ENCODE measurements around the gene VEGFA.

The VEGFA gene

DNA sequence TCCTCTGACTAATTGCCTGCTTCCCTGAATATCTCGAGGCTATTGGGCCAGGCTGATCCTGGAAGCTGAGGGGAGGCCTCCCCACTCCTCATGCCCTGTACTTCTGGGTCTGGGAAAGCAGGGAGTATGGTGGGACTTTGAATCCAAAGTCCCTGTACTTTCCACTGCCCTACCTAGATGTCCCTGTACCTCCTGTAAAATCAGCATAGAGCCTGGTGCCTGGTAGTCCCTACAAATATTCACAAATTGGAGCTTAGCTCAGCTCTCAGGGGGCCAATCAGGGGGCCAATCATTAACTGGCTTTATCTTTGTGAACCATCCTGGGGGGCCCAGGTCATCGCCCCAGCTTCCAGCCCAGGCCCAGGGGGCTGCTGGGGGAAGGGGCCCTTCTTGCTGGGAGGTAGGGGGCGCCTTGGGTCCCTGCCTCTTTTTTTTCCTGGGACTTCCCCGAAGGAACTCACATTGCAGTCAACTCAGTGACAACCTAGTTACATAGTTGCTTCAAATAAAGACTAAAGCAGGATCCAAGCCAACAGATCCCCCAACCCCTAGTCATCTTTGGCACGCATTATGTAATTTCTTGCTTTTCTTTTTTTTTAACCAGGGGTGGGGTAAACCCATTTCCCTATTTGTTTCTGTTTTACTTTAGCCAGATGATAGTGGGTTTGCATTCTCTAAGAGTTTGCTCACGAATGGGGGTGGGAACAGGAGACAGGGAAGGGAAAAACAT is 6.9 kb upstream of the VEGFA start:
- H3K27me3 ChIP-seq (ENCODE audit: insufficient read depth, low read length, poor library complexity, severe bottlenecking), result no peaks in the 10 kb centered on the region
- H2AFZ ChIP-seq (ENCODE audit: low read length), result no peak overlapping the region
- H3K79me2 ChIP-seq (ENCODE audit: insufficient read depth, low read length), result no peaks in the 10 kb centered on the region
- H3K36me3 ChIP-seq (ENCODE audit: insufficient read depth, low read length), result no peaks in the 10 kb centered on the region
- H4K20me1 ChIP-seq (ENCODE audit: insufficient read depth, low read length, poor library complexity, severe bottlenecking), result no peaks in the 10 kb centered on the region
- no peaks in the 10 kb centered on the region for H3K9me2 ChIP-seq (replicated peaks; ENCODE audit: low read depth, low read length)
- no peak overlapping the region for H3K9ac ChIP-seq (ENCODE audit: low read depth, low read length, poor library complexity, severe bottlenecking)
- H3K4me1 ChIP-seq (ENCODE audit: insufficient read depth, low read length, poor library complexity, severe bottlenecking), result no peaks in the 10 kb centered on the region
- TF ChIP-seq, protein P1, sequence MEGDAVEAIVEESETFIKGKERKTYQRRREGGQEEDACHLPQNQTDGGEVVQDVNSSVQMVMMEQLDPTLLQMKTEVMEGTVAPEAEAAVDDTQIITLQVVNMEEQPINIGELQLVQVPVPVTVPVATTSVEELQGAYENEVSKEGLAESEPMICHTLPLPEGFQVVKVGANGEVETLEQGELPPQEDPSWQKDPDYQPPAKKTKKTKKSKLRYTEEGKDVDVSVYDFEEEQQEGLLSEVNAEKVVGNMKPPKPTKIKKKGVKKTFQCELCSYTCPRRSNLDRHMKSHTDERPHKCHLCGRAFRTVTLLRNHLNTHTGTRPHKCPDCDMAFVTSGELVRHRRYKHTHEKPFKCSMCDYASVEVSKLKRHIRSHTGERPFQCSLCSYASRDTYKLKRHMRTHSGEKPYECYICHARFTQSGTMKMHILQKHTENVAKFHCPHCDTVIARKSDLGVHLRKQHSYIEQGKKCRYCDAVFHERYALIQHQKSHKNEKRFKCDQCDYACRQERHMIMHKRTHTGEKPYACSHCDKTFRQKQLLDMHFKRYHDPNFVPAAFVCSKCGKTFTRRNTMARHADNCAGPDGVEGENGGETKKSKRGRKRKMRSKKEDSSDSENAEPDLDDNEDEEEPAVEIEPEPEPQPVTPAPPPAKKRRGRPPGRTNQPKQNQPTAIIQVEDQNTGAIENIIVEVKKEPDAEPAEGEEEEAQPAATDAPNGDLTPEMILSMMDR (conservative IDR thresholded peaks at IDR 0.05; ENCODE audit: low read length), result no peak
- TF ChIP-seq EZH2phosphoT487 (IDR thresholded peaks at IDR 0.05; ENCODE audit: borderline replicate concordance), result no peak
- H3K4me3 ChIP-seq (ENCODE audit: low read length, poor library complexity, severe bottlenecking), result no peak overlapping the region
- H3K9me3 ChIP-seq (ENCODE audit: insufficient read depth, low read depth, low read length), result no peaks in the 10 kb centered on the region
- H3F3A ChIP-seq (ENCODE audit: low read depth), result no peaks in the 10 kb centered on the region
- H3K4me2 ChIP-seq (ENCODE audit: low read depth, low read length, poor library complexity, severe bottlenecking), result no peak overlapping the region

DNA sequence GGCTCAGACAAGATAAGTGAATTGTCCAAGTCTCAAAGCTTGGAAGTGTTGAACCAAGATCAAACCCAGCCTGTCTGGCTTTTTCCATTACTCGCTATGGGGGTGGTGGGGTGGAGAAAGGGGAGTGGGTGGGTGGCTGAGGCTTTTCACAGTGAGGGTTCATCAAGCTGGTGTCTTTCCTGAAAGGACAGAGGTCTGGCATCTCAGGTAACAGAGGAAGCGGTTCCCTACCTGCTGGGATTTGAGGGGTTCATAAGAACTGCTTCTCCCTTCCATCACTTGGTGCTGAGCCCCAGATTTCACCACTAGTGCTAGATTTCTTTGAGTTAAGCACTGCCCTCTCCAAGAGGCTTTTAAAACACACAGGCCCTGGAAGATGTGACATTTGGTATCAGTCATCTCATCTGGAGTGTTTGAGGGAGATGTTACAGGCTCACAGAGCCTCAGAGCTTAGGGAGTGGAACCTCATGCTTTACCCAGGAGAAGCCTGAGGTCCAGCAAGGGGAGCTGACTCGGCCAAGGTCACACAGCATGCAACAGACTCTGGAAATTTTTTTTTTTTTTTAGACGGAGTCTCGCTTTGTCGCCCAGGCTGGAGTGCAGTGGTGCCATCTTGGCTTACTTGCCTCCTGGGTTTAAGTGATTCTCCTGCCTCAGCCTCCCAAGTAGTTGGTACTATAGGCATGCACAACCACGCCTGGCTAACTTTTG is 6.0 kb upstream of the VEGFA start:
- H3K27me3 ChIP-seq (ENCODE audit: insufficient read depth, low read length, poor library complexity, severe bottlenecking), result no peaks in the 10 kb centered on the region
- H2AFZ ChIP-seq (ENCODE audit: low read length), result no peak overlapping the region
- no peaks in the 10 kb centered on the region for H4K20me1 ChIP-seq (ENCODE audit: insufficient read depth, low read length, poor library complexity, severe bottlenecking)
- TF ChIP-seq, protein P1 (conservative IDR thresholded peaks at IDR 0.05; ENCODE audit: low read length), result no peak
- no peak for TF ChIP-seq EZH2phosphoT487 (IDR thresholded peaks at IDR 0.05; ENCODE audit: borderline replicate concordance)
- no peak overlapping the region for H3K4me3 ChIP-seq (ENCODE audit: low read length, poor library complexity, severe bottlenecking)
- no peaks in the 10 kb centered on the region for H3K79me2 ChIP-seq (ENCODE audit: insufficient read depth, low read length)
- H3K9me3 ChIP-seq (ENCODE audit: insufficient read depth, low read depth, low read length), result no peaks in the 10 kb centered on the region
- H3K36me3 ChIP-seq (ENCODE audit: insufficient read depth, low read length), result no peaks in the 10 kb centered on the region
- H3K4me2 ChIP-seq (ENCODE audit: low read depth, low read length, poor library complexity, severe bottlenecking), result no peak overlapping the region
- H3F3A ChIP-seq (ENCODE audit: low read depth), result no peaks in the 10 kb centered on the region
- H3K9me2 ChIP-seq (replicated peaks; ENCODE audit: low read depth, low read length), result no peaks in the 10 kb centered on the region
- no peak overlapping the region for H3K9ac ChIP-seq (ENCODE audit: low read depth, low read length, poor library complexity, severe bottlenecking)
- no peaks in the 10 kb centered on the region for H3K4me1 ChIP-seq (ENCODE audit: insufficient read depth, low read length, poor library complexity, severe bottlenecking)

DNA sequence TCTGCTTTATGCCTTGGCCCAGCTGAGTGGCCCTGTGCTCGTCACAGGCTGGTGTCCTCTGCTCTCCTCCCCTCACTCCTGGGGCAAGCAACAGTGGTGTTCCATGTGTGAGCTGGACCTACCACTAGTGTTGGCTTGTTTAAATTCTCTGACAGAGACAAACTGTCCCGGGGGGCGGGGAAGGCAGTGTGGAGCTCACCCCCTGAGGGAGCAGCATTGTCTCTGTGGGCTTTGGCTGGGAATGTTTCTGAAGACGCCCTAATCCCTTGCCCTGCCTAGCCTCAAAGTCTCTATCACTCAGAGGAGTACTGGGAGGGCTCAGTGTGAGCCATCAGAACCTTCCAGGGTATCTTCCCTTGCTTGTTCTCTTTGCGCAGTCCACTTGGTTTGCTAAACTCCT is 5.2 kb upstream of the VEGFA start:
- no peak for TF ChIP-seq EZH2phosphoT487 (IDR thresholded peaks at IDR 0.05; ENCODE audit: borderline replicate concordance)
- TF ChIP-seq, protein P1 (conservative IDR thresholded peaks at IDR 0.05; ENCODE audit: low read length), result no peak
- Histone ChIP-seq H3K4me3 (ENCODE audit: low read length, poor library complexity, severe bottlenecking) (no peak overlapping the region), H3K9me3 (ENCODE audit: insufficient read depth, low read depth, low read length) (no peaks in the 10 kb centered on the region), H3K9ac (ENCODE audit: low read depth, low read length, poor library complexity, severe bottlenecking) (no peak overlapping the region), H3K36me3 (ENCODE audit: insufficient read depth, low read length) (no peaks in the 10 kb centered on the region), H2AFZ (ENCODE audit: low read length) (no peak overlapping the region), H4K20me1 (ENCODE audit: insufficient read depth, low read length, poor library complexity, severe bottlenecking) (no peaks in the 10 kb centered on the region), H3K27me3 (ENCODE audit: insufficient read depth, low read length, poor library complexity, severe bottlenecking) (no peaks in the 10 kb centered on the region), H3K4me2 (ENCODE audit: low read depth, low read length, poor library complexity, severe bottlenecking) (no peak overlapping the region), H3K79me2 (ENCODE audit: insufficient read depth, low read length) (no peaks in the 10 kb centered on the region), H3F3A (ENCODE audit: low read depth) (no peaks in the 10 kb centered on the region), H3K4me1 (ENCODE audit: insufficient read depth, low read length, poor library complexity, severe bottlenecking) (no peaks in the 10 kb centered on the region), H3K9me2 (replicated peaks; ENCODE audit: low read depth, low read length) (no peaks in the 10 kb centered on the region)

Data from Loucy (cell line).